ENCODE results near the gene PCAT6.

PCAT6 gene

GRCh38 chr1:202801175-202801574 is 9.6 kb upstream of the PCAT6 start:
- H3K4me3 ChIP-seq (replicated peaks; ENCODE audit: low read depth, low read length): no peak overlapping the region
- no peak for DNase-seq (ENCODE audit: extremely low read depth, low read depth)
- no peak for TF ChIP-seq CTCF (IDR thresholded peaks at IDR 0.05; ENCODE audit: low read depth, low read length, missing control alignments)

GRCh38 chr1:202802034-202802433 is 8.7 kb upstream of the PCAT6 start:
- no peak for DNase-seq (ENCODE audit: extremely low read depth, low read depth)
- H3K4me3 ChIP-seq (replicated peaks; ENCODE audit: low read depth, low read length): no peak overlapping the region

GRCh38 chr1:202802998-202803932 is 7.5 kb upstream of the PCAT6 start:
- DNase-seq (ENCODE audit: extremely low read depth, low read depth): no peak
- TF ChIP-seq CTCF (IDR thresholded peaks at IDR 0.05; ENCODE audit: low read depth, low read length, missing control alignments): no peak
- H3K4me3 ChIP-seq (replicated peaks; ENCODE audit: low read depth, low read length): no peak overlapping the region

More at GRCh38 chr1:202802034-202802433, 8.7 kb upstream of the PCAT6 start:
- TF ChIP-seq CTCF (IDR thresholded peaks at IDR 0.05; ENCODE audit: low read depth, low read length, missing control alignments): no peak

- DNase-seq (ENCODE audit: extremely low read depth, low read depth): no peak
- no peak for TF ChIP-seq CTCF (IDR thresholded peaks at IDR 0.05; ENCODE audit: low read depth, low read length, missing control alignments)
- no peak overlapping the region for H3K4me3 ChIP-seq (replicated peaks; ENCODE audit: low read depth, low read length)
Measured at GRCh38 chr1:202804126-202804525, 6.6 kb upstream of the PCAT6 start.

- peak overlapping the region; percentile 76 for H3K4me3 ChIP-seq (replicated peaks; ENCODE audit: low read depth, low read length)
- DNase-seq (ENCODE audit: extremely low read depth, low read depth): no peak
- no peak for TF ChIP-seq CTCF (IDR thresholded peaks at IDR 0.05; ENCODE audit: low read depth, low read length, missing control alignments)
Measured at GRCh38 chr1:202805886-202806844, 4.6 kb upstream of the PCAT6 start.

- no peak for TF ChIP-seq CTCF (IDR thresholded peaks at IDR 0.05; ENCODE audit: low read depth, low read length, missing control alignments)
- DNase-seq (ENCODE audit: extremely low read depth, low read depth): no peak
- H3K4me3 ChIP-seq (replicated peaks; ENCODE audit: low read depth, low read length): peak overlapping the region; percentile 76
Measured at GRCh38 chr1:202806845-202807450, 3.8 kb upstream of the PCAT6 start.
